Caco-2 (cell line): ENCODE data around the gene MAD2L2. TPM values are rescaled to one million over a fixed set of nuclear protein-coding genes. Genes with fewer than 3 reads are reported as not detected.

ENCODE experiments used
- BruUV-seq: library from RNA; stranded (reverse); fragments of 400-500 nt; replicated peaks from 2 replicates; lab custom pipeline; 2021; lab: Mats Ljungman, UMichigan
- CTCF ChIA-PET: fragments of 300-600 bp; sonication (Branson Sonifier 250); formaldehyde crosslinking; loops from one replicate; lab custom pipeline; 2022; ENCODE audit warnings: antibody characterized with exemption; lab: Charles Lee
- POLR2A ChIA-PET: fragments of 300-600 bp; sonication (Branson Sonifier 250); formaldehyde crosslinking; loops from one replicate; lab custom pipeline; 2022; ENCODE audit warnings: antibody characterized with exemption; lab: Charles Lee
- DNase-seq, 2 experiments: peaks; one replicate each; pipeline versions ENCODE4 v3.0.0 to v3.0.0-alpha.2; 2020 to 2022
- H3K27me3 ChIP-seq: replicated peaks from 2 replicates; pipeline ENCODE4 v1.6.0; 2011; ENCODE audit warnings: low read length; ENCODE audit not compliant: control insufficient read depth, insufficient read depth
- H3K36me3 ChIP-seq: 2 replicates; pipeline ENCODE4 v1.5.1; 2011; ENCODE audit warnings: low read length; ENCODE audit not compliant: control insufficient read depth, insufficient read depth
- H3K4me1 ChIP-seq: fragments of 250-450 bp; sonication (Bioruptor Pico); 2 replicates; pipeline ENCODE4 v1.5.1; 2020; ENCODE audit warnings: mild to moderate bottlenecking
- H3K4me3 ChIP-seq: 2 replicates; pipeline ENCODE4 v1.5.1; 2011; ENCODE audit warnings: low read depth, mild to moderate bottlenecking, control low read depth, low read length
- H3K9me3 ChIP-seq: fragments of 250-450 bp; sonication (Bioruptor Pico); 2 replicates; pipeline ENCODE4 v1.5.1; 2020; ENCODE audit warnings: mild to moderate bottlenecking, moderate library complexity
- H3K27ac Mint-ChIP-seq: one replicate; pipeline ENCODE4 v1.8.0; 2022; ENCODE audit warnings: mixed read lengths; ENCODE audit not compliant: unreplicated experiment
- H3K27me3 Mint-ChIP-seq: one replicate; pipeline ENCODE4 v1.8.0; 2022; ENCODE audit warnings: mixed read lengths; ENCODE audit not compliant: insufficient read depth, unreplicated experiment
- H3K36me3 Mint-ChIP-seq: one replicate; pipeline ENCODE4 v1.8.0; 2022; ENCODE audit warnings: mild to moderate bottlenecking, mixed read lengths; ENCODE audit not compliant: insufficient read depth, unreplicated experiment
- H3K4me1 Mint-ChIP-seq: one replicate; pipeline ENCODE4 v1.8.0; 2022; ENCODE audit warnings: low read depth, mixed read lengths; ENCODE audit not compliant: unreplicated experiment
- H3K4me3 Mint-ChIP-seq: one replicate; pipeline ENCODE4 v1.8.0; 2022; ENCODE audit warnings: mild to moderate bottlenecking, moderate library complexity, mixed read lengths; ENCODE audit not compliant: unreplicated experiment
- H3K9me3 Mint-ChIP-seq: one replicate; pipeline ENCODE4 v1.8.0; 2022; ENCODE audit warnings: mixed read lengths; ENCODE audit not compliant: unreplicated experiment
- CTCF ChIP-seq, 2 experiments: fragments of 200-600 bp in 1 of 2; IDR thresholded peaks; 1 replicate in 1 of 2; 2 replicates in 1 of 2; pipeline versions ENCODE4 v1.5.1 to v1.8.0; 2011 to 2022; ENCODE audit warnings: antibody characterized with exemption in 1 of 2, control low read depth in 1 of 2, inconsistent platforms in 1 of 2, low read depth in 1 of 2, low read length in 1 of 2, mild to moderate bottlenecking in 1 of 2, moderate library complexity in 1 of 2; ENCODE audit not compliant: insufficient read depth in 1 of 2, severe bottlenecking in 1 of 2, unreplicated experiment in 1 of 2
- intact Hi-C: fragments of 100-400 bp; cut with micrococcal nuclease; formaldehyde crosslinking; loops from one replicate; pipeline ENCODE4 v1.10.0; 2022; ENCODE audit not compliant: unreplicated experiment
- total RNA-seq: library from RNA; stranded (reverse); gene quantifications from 2 replicates; pipeline ENCODE4 v1.2.3, GENCODE V29; 2022

Gene MAD2L2
- total RNA-seq, 1 experiment from 2014 or later, result 49.9 TPM

DNA sequence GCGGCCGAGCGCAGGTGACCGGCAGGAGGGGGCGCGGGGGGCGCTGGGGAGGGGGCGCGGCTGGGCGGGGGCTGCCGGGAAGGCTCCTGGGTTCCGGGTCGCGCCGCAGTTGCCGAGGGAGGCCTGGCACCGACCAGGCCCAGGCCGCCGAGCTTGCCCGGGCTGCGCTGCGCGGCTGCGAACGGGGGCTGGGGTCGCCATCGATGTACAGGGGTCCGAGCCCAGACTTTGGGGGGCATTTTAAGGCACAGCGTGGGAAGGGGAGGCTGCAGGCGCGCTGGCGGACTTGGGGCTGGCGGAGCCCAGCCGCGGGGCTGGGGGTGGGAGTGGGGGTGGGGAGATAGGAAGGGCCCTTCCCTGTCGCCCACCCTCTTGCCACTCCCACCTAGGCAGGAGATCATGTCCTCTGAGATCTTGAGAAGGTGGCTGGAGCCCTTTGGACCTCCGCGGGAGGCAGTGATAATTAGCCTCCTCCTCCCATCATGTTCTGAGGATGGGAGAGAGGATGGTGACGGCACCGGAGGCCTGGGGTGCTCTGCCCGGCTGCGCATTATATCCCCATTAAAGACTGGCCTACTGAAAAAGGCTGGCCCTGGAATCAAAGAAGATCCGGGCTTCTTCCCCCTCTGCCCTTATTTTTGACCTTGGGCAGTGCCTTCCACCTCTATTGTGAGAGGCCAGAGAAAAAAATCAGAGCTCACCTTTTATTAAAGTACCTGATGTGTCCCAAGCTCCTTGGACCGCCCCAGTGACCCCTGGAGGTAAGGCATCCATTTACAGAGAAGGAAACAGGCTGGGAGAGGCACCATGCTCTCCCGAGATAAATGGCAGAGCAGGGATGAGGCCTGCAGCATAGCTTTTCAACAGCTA lies 25.8 kb downstream of the MAD2L2 start:
- no peaks in the 10 kb centered on the region for H3K27me3 ChIP-seq
- TF ChIP-seq CTCF (IDR thresholded peaks at IDR 0.05; ENCODE audit: insufficient read depth in 1 of 2, low read depth in 1 of 2, low read length in 1 of 2, severe bottlenecking in 1 of 2, unreplicated experiment in 1 of 2), result no peak
- intact Hi-C loops, result loop anchor here (5.0 kb wide), 1 partner anchor 62 kb away; no protein-coding TSS in a partner anchor
- Mint-ChIP-seq H3K27ac (no peak overlapping the region), H3K9me3 (no peaks in the 10 kb centered on the region), H3K36me3 (peaks cover 19% of the 10 kb centered on the region), H3K4me3 (peak overlapping the region; percentile 76), H3K27me3 (no peaks in the 10 kb centered on the region), H3K4me1 (no peaks in the 10 kb centered on the region)
- no peak for DNase-seq
- no TSS peak for BruUV-seq
- peaks cover 2% of the 10 kb centered on the region; the same call in 1 of the 2 replicates for H3K36me3 ChIP-seq
- peak overlapping the region; percentile 91 for H3K4me3 ChIP-seq
- CTCF ChIA-PET, result interaction anchor here (0.7 kb wide), 1 partner anchor 148 kb away, joined by 3 read pairs; no protein-coding TSS in a partner anchor
- H3K9me3 ChIP-seq, result no peaks in the 10 kb centered on the region
- POLR2A ChIA-PET, result interaction anchor here (0.6 to 1.2 kb wide), 3 partner anchors 10 to 152 kb away, joined by 3 to 4 read pairs (median 3); no protein-coding TSS in a partner anchor
- H3K4me1 ChIP-seq, result peaks cover 8% of the 10 kb centered on the region

- intact Hi-C loops, result loop anchor here (5.0 kb wide), 1 partner anchor 63 kb away; no protein-coding TSS in a partner anchor
- DNase-seq, result peak; percentile 90 to 91
- H3K36me3 Mint-ChIP-seq, result peaks cover 25% of the 10 kb centered on the region
- ChIA-PET CTCF (interaction anchor here (0.7 to 1.8 kb wide), 6 partner anchors 10 to 511 kb away, joined by 3 to 9 read pairs (median 3); partner anchors contain the start of genes AGTRAP and FBXO6), POLR2A (interaction anchor here (0.6 to 1.7 kb wide), 5 partner anchors 9 to 382 kb away, joined by 3 to 13 read pairs (median 4); no protein-coding TSS in a partner anchor)
- H3K36me3 ChIP-seq, result peaks cover 2% of the 10 kb centered on the region; the same call in 1 of the 2 replicates
- no peak for TF ChIP-seq CTCF (IDR thresholded peaks at IDR 0.05; ENCODE audit: insufficient read depth in 1 of 2, low read depth in 1 of 2, low read length in 1 of 2, severe bottlenecking in 1 of 2, unreplicated experiment in 1 of 2)
- H3K4me1 ChIP-seq, result peaks cover 8% of the 10 kb centered on the region
- no TSS peak for BruUV-seq
- no peaks in the 10 kb centered on the region for H3K27me3 Mint-ChIP-seq
- no peaks in the 10 kb centered on the region for H3K9me3 ChIP-seq
- no peaks in the 10 kb centered on the region for H3K4me1 Mint-ChIP-seq
- peak within 1 kb of the TSS; percentile 82 for H3K27ac Mint-ChIP-seq
- H3K27me3 ChIP-seq, result no peaks in the 10 kb centered on the region
- H3K4me3 ChIP-seq, result peak within 1 kb of the TSS; percentile 91
- peak within 1 kb of the TSS; percentile 76 for H3K4me3 Mint-ChIP-seq
- no peaks in the 10 kb centered on the region for H3K9me3 Mint-ChIP-seq
Observed at GRCh38 chr1:11654137-11654938, 26.6 kb downstream of the MAD2L2 start, which contains the start of the genes FBXO2 and FBXO44. FBXO2 (minus strand) TSS chr1:11654429; CDS start chr1:11654340, 89 bp downstream. FBXO44 (plus strand) TSS chr1:11654877; CDS start chr1:11655836, 959 bp downstream.
